HEK293T (cell line): ENCODE measurements around the gene ACAT2.

Experiments
- BHLHE40 ChIP-seq: fragments of 450-650 bp; IDR thresholded peaks from 2 replicates; pipeline ENCODE4 v1.6.1; 2016; ENCODE audit warnings: mild to moderate bottlenecking, moderate library complexity, borderline replicate concordance
- CTBP1 ChIP-seq: fragments of 450-650 bp; IDR thresholded peaks from 2 replicates; pipeline ENCODE4 v1.6.1; 2016; ENCODE audit warnings: borderline replicate concordance
- HDGF ChIP-seq: fragments of 450-650 bp; IDR thresholded peaks from 2 replicates; pipeline ENCODE4 v1.6.1; 2017; ENCODE audit warnings: antibody characterized with exemption, borderline replicate concordance
- NFRKB ChIP-seq: fragments of 450-650 bp; IDR thresholded peaks from 2 replicates; pipeline ENCODE4 v1.6.1; 2016; ENCODE audit warnings: mild to moderate bottlenecking, moderate library complexity
- SUZ12 ChIP-seq: fragments of 450-650 bp; IDR thresholded peaks from 2 replicates; pipeline ENCODE4 v1.6.1; 2016; ENCODE audit warnings: mild to moderate bottlenecking
- ZNF384 ChIP-seq: fragments of 450-650 bp; IDR thresholded peaks from 2 replicates; pipeline ENCODE4 v1.6.1; 2016

- TF ChIP-seq HDGF (no peak), BHLHE40 (no peak), CTBP1 (no peak), ZNF384 (no peak), NFRKB (no peak), SUZ12 (no peak)
These were observed 10.4 kb upstream of the ACAT2 start for GRCh38 chr6:159751448-159751847.
